ENCODE results near the gene ADAMTS4.
"Not testable (repeated sequence)": the region's sequence is repeated elsewhere in the genome, so short reads cannot be mapped to it uniquely, and the experiment has no call there.

ADAMTS4 gene

DNA sequence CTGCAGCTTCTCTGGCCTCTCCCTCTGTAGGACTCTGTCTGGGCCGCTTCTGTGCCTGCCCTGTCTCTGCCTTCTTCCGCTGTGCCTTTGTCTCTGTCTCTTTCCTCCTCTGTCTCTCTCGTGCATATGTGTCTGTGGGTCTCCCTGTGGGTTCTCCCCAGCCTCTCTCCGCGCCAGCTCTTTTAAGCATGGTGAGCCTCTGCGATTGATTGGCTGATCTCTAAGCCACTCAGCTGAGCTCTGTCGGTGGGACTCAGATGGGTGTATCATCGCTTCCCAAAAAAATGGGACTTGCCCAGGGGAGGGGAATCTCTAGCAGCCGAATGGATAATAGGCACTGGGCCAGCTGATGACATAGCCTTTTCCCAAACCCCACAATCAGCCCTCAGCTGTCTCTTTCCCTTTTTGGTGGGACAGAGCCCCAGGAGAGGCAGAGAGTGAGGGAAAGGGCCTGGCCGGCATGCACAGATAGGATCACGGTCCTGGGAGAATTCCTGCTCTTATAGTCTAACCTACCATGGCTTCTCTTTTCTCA is at the start of gene ADAMTS4:
Gene ADAMTS4, minus strand, starts transcription at position 158 of the 535 bp plus-strand sequence. CDS start 427 bp downstream, outside the sequence.
- DNase-seq = peak; percentile 95

GRCh38 chr1:161244888-161245287 is 46.0 kb upstream of the ADAMTS4 start:
- DNase-seq = no peak

DNA sequence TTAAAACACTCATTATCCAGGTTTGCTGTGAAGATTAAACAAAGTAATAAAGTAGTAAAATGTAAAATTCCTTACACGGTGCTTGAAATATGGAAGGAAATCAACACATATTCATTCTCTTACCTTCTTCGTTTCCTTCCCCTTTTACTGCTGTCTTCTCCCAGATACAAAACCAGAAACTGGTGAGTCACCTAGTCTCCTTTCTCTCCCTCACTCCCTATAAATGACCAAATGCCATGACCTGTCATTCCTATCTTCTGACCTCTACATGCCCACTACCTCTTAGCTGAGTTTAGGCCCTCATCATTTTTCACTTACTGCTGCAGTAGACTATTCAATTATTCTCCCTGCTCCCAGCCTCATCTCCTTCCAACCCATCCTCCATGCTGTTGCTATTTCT is 43.5 kb upstream of the ADAMTS4 start:
- DNase-seq = no peak

DNA sequence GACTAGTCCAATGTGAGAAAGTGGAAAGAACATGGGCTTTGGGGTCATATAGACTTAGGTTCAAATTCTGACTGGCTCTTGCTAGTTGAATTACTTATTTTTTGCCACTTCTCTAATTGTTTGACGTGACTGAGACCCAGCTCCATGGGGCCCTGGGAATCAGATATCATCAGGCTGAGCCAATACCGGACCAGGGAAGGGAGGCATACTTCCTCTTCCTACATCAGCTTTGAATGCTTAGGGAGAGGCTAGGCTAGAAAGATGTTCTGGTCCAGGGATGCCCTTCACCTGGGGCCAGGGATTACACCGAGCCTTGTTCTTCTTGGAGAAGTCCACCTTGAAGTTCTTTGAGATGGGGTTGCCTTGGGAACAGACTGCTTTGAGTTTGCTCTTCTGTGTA is 42.8 kb upstream of the ADAMTS4 start:
- DNase-seq = no peak

- no peak for DNase-seq
Measured at GRCh38 chr1:161238039-161238473, 39.2 kb upstream of the ADAMTS4 start, which contains the start of gene NR1I3. TSS of gene NR1I3 (minus strand) at chr1:161238203. CDS start at chr1:161236565, 1,638 bp downstream.

DNA sequence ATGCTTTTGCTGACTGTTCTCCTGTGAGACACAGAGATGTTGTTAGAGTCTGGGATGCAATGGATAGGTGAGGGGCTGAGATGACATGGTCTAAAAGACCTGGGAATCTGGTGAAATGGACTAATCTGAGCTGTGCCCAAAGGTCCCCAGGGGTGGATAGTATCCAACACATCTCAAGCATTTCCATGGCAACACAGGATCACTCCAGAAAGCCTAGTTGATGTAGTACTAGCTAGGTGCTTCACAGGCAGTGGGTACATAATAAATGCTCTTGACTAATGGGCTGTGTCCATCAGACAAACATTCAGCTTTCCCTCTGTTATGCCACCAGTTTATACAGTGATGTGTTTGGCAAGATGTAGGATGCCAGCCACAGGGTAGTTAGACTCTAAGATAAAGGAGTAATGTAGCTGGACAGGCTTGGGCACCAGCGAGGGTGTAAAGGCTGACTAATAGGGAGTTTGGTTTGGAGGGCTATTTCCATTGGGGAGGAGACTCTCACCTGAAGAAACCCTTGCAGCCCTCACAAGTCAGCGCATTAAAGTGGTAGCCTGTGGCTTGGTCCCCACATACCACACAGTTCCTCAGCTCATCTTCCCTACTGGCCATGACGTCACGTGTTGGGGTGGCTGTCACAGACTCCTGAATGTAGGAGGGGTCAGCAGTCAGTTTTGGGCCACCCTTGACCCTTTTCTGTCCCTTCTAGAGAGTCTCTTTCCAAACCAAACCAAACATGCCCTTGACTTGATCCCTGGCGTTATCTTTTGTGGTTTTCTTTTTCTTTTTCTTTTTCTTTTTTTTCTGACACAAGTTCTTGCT is 37.3 kb upstream of the ADAMTS4 start:
- DNase-seq = no peak

DNA sequence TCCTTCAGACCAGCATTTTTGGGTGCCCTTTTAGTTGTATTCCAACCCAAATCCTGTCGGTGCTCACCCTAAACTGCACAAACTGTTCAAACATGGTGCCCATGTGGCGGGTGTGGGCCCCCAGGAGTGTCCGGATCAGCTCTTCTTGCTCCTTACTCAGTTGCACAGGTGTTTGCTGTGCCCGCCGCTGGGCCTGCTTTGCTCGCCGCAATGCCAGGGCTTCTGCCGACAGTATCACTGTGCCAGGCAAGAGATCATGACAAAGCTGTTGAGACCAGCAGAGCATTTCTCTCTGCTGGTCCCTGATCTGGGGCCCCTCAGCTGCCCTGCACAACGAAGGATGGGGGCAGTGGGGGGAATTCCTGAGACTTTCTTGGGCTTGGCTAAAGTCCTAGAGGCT is 34.2 kb upstream of the ADAMTS4 start:
- no peak for DNase-seq

DNA sequence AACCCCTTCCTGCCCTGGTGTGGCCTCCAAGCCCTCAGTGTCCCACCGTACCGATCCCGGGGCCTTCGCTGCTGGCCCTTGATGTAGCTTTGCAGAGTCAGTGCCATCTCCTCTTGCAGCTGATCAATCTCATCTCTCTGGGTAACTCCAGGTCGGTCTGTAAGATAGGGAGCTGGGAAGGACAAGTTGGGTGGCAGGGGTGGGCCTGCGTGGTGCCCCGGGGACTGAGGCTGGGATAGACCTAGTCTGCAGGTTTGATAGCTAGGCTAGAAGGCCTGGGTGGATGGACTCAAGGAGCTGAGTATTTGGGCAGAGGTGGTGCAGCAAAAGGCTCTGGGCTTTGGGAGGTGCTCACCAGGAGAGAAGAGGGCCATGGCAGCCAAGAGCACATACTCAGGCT is 31.9 kb upstream of the ADAMTS4 start:
- DNase-seq = no peak

- no peak for DNase-seq
Measured at GRCh38 chr1:161229896-161230295, 31.0 kb upstream of the ADAMTS4 start.

GRCh38 chr1:161228032-161228431 is 29.2 kb upstream of the ADAMTS4 start:
- DNase-seq = no peak

GRCh38 chr1:161227196-161227871 is 28.5 kb upstream of the ADAMTS4 start:
- peak; percentile 69 for DNase-seq

- DNase-seq = no peak
Measured at GRCh38 chr1:161226759-161227158, 27.9 kb upstream of the ADAMTS4 start.

DNA sequence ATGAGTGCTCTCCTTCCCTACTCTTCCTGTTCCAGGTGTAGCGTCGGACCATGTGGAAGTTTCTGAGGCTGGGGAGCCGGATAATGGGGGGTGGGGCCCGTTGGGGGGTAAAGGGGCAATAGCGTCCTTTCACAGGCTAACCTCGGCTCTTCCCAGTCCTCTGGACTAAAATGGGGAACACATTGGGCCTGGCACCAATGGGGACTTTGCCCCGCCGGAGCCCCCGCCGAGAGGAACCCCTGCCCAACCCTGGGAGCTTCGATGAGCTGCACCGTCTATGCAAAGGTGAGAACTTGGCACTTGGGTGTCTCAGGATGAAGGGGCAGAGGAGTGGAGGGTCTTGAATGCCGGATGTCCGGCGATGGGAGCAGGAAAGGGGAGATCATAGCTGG is 27.5 kb upstream of the ADAMTS4 start:
- no peak for DNase-seq

- DNase-seq = peak; percentile 100
Measured at GRCh38 chr1:161225534-161226319, 26.9 kb upstream of the ADAMTS4 start, which contains the start of gene TOMM40L. TSS of gene TOMM40L (plus strand) at chr1:161226060. CDS start at chr1:161226490, 430 bp downstream.

GRCh38 chr1:161225178-161225533 is 26.3 kb upstream of the ADAMTS4 start:
- DNase-seq = no peak

DNA sequence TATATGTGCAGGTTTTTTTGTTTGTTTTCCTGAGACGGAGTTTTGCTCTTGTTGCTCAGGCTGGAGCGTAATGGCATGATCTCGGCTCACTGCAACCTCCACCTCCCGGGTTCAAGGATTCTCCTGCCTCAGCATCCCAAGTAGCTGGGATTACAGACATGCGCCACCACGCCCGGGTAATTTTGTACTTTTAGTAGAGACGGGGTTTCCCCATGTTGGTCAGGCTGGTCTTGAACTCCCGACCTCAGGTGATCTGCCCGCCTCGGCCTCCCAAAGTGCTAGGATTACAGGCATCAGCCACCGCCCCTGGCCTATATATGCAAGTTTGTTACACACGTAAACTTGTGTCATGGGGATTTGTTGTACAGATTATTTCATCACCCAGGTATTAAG is 25.8 kb upstream of the ADAMTS4 start:
- DNase-seq = not testable (repeated sequence)

DNA sequence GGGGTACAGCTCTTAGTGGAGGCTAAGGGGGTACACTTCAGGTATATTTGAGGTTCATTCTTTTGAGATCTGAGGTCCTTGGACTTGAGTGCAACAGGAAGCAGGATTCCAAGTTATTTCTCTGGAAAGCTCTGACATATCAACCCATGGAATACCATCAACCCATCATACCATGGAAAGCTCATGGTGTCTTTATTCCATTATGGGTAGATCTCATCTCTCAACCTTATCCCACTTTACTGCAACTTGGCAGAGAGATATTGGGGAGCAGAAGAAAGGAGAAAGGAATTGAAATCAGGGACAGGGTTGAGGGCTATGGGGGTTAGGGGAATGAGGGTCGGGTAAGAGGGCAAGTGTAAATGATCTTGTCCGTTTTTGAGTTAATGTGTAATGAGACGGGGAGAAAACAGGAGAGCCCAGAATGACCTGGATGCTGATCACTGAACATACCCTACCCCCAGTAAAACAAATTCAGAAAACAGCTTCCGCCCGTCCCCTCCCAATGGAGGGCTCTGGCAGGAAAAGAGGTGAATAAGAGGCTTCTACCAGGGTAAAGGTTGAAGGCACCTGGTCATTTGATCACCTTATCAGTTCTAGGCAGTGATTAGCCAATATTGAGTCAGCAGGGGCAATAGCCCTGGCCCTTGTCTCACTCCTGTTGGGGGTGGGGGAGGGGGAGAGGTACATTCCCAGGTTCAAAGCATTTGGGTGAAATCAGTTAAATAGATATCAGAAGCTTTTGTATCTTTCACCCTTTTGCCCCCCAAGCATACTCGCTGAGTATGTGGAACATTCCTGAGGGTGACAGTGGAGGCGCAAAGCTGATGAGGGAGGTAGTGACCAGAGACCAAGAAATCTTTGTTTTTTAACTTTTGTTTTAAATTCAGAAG is 25.2 kb upstream of the ADAMTS4 start:
- no peak for DNase-seq

DNA sequence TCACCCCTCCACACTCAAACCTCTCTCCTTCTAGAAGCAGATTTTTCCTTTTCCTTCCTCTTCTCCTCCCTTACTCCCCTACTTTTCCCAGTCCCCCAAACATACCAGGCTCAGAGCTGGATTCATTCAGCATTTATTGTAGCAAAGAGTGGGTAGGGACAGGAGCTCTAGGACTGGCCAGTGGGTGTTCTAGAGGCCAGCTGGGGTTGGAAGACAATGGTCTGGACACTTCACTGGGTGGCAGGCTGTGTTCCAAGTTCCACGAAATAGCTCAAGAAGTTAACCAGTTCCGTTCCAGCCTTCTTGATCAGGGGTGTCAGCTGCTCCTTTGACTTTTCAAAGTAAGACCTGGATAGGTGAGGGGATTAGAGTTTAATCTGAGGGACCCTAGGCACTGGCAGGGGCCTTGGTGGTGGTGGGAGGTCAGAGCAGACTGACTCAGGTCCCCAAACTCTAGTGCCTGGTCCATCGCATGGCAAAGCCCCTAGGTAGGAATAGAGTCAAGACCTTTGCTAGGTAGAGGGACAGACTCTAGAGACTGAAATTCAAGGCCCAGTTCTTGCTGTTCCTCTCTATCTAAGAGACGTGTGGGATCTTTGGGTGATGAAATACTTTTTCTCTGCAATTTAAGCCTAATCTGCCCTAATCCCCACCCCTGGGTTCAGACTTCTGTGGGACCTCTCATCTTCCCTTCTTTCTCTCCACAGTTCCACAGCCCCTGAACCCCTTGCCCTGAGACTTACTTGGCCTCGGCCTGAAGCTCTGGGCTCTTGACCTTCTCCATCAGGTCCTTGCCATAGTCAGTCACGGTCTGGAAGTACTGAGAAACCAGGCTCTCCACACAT is 23.5 kb upstream of the ADAMTS4 start:
- no peak for DNase-seq

DNA sequence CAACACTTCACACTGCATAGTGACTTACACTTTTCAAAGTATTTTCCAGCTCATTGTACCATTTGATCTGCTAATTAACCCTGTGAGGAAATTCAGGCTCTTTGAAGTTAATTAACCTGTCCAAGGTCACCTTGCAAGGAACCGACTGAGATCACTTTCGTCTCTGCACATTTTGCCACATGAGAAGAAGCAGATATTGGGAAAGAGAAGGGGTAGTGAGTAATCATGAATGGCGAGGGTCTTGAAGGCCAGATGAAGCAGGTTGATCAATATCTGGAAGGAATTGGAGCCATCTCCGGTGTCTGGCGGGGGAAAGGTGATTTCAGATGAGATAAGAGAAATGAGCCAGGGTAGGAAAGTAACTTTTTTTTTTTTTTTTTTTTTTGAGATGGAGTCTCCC is 21.1 kb upstream of the ADAMTS4 start:
- DNase-seq = no peak

DNA sequence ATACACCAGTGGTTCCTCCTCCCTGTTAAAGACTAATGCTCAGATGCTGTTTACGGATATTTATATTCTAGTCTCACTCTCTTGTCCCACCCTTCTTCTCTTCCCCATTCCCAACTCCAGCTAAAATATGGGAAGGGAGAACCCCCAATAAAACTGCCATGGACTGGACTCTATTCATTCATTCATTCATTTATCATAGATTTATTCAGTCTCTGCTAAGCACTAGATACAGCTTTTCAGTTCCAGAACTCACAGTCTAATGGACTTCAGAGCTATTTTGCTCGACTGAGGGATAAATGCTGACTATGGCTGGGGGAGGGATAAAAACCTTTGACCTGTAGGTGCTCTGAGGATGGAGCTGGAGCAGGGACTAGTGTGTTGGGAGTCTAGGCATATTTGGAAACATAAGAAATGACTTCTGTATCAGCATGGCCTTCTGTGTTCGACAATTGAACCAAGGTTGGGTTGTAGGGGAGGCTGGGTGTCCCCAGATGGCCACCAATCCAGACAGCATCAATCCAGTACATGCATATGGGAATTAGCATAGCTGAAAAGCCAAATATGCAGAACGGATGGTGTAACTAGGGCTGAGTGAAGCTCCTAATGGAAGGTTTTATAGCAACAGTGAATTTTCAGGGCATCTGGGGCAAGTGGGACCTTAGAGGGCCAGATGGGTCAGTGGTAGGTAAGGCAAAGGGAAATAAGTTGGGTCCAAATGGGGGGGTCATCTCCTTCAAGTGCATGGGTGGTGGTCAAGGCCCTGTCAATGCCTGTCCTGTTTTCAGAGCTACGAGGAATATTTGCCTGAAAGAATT is 20.4 kb upstream of the ADAMTS4 start:
- DNase-seq = no peak

Measured in fibroblast of upper back skin (primary cell).